Stimulated activated CD8-positive, alpha-beta memory T cell treated with anti-CD3 and anti-CD28 coated beads, Interleukin-15, amount 100 ng/mL, for 1 hour (primary cell): ENCODE data around the gene RTCA.
"Not testable (repeated sequence)": the region's sequence is repeated elsewhere in the genome, so short reads cannot be mapped to it uniquely, and the experiment has no call there.

ENCODE experiments used
- DNase-seq: peaks from one replicate; pipeline ENCODE4 v3.0.0-alpha.2; 2020; ENCODE audit warnings: low read depth

RTCA gene

DNA sequence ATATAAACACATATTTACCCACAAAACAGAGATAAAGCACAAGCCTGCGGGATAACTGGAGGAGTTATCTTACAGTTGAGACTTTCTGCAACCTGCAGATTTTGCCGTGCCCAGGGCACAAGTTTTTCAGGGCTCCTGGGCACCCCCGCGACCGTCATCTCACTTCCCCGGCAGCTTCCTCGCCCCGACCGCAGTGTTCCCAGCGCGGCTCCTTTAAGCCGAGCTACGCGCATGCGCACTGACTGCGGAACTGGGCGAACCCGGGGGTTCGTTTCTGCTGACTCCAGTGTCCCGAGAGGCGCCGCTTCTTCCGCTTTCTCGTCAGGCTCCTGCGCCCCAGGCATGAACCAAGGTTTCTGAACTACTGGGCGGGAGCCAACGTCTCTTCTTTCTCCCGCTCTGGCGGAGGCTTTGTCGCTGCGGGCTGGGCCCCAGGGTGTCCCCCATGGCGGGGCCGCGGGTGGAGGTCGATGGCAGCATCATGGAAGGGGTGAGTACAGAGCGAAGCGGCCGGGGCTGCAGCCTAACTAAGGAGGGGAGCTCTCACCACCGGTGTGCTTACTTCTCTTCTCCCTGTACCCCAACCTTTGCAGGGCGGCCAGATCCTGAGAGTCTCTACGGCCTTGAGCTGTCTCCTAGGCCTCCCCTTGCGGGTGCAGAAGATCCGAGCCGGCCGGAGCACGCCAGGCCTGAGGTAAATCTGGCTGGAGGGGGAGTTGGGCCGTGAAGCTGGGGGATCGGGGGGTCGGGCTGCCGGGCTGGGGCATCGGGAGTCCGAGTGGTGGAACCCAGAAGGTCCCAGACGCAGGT lies at the start of gene RTCA:
Gene RTCA, plus strand, starts transcription at position 286 of the 810 bp plus-strand sequence. Its CDS starts 160 bp downstream, at position 446.
- peak; percentile 87 for DNase-seq

DNA sequence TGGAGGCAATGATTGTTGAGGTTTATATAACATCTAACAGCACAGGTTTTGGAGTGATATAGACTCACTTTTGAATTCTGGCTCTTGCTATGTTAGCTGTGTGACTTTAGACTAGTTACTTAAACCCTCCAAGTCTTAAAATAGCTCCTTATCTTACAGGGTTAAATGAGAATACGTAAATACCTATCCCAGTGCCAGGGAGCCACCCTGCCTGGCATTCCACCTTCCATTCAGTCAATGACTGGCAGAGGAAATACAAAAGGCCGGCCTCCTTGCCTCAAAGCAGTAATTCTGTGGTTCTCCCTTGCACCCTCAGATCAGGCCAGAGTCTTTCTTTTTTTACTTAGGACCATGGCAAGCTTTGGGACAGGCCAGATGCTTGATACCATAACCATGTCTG lies 48.2 kb upstream of the RTCA start:
- no peak for DNase-seq

DNA sequence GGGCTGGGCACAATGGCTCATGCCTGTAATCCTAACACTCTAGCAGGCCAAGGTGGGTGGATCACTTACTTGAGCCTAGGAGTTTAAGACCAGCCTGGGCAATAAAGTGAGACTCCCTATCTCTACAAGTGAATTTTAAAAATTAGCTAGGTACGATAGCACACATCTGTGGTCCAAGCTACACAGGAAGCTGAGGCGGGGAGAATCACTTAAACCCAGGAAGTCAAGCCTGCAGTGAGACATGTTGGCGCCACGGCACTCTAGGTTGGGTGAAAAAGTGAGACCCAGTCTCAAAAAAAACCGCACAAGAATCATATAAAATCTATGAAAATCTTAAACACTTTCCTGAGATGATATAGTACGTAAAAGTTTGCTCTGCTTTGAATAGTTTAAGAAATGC lies 46.6 kb upstream of the RTCA start:
- no peak for DNase-seq

DNA sequence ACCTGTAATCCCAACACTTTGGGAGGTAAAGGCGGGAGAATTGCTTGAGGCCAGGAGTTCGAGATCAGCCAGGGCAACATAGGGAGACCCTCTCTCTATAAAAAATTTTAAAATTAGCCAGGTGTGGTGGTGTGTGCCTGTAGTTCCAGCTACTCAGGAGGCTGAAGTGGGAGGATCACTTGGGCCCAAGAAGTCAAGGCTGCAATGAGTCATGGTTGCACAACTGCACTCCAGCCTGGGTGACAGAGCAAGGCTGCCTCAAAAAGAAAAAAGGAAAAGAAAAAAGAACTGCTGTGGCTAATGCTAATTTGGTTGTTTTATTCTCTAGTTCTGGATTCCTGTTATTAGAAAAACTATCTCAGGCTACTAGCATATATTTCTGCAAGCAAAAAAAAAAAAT lies 46.1 kb upstream of the RTCA start:
- no peak for DNase-seq

DNA sequence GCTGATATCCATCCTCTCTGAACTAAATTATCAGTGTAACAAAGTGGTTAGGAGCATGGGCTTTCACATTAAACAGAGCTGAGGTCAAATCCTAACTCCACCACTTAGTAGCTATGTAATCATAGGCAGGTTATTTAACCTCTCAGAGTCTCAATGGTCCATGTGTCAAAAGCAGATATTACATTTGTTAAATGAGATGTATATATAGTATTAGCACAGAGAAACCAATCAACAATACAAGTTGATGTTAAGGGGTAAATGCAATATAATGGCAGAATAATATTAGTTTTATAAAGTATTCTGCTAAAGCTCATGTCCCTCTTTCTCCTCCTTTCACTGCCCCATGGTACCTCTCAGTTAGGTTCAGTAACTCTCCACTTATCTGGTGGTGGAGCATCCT lies 43.6 kb upstream of the RTCA start:
- DNase-seq, result no peak

DNA sequence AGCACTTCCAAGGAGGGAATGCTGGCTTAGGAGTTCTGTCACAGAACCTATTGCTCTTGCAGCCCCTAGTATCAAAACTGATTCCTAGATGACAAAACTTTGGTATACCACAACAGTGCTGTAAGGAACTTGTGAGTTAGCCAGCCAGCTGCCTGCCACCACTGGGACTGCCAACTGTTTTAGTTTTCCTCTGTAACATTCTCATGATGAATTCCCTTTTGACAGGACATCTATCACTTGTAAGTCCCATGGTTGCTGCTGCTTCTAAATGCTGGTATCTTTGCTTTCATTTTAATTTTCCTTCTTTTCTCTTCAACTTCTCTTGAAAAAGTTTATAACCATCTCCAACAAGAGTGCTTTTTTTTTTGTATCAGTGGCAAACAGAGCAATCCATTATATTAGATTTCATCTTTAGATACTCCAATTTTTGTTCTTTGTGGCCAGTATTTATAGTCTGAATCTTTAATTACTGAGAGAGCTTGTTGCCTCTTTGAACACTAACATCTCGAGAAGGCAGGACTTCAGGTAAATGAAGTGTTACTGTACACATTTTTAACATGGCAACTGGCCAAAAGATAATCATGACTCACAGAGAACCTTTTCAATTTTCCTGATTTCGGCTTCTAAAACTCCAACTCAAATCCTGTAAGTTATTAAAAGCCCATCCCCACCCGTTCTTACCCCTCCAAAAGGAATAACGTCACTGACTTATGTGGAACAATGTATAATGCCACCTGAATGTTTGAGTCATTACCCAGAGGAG lies 36.2 kb upstream of the RTCA start:
- no peak for DNase-seq

DNA sequence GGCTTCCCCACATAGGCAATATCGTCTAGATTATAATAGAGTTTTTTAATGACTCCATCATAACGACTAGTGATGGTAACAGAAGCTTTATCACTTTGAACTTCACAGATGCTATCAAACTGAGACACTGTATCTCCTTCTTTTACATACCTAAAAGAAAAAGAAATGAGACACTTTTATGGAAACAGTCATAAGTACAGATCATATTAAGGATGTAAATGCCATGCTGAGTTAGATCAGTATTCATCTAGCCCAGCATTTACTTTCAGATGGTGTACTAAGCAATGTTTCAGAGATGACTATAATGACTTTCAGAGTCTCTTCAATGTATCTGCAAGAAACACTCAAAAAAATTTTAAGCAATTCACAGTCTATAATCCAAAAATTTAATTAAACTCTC lies 35.3 kb upstream of the RTCA start:
- no peak for DNase-seq

DNA sequence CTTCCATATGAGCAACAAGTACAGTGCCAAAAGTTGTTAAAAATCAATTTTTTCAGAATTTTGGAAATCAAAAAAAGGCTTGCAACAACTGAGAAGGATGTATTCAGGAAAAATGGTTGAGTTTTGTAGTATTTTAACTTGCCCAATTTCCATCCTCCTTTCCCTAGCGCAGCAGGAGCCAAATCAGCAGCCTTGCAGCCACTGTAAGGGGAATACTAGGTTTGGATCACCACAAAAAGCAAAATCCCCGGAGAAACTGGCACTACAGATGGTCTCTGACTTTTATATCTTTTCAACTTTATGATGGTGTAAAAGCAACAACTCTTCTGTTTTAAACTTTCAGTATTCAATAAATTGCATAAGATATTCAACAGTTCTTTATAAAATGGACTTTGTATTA lies 34.3 kb upstream of the RTCA start:
- no peak for DNase-seq

DNA sequence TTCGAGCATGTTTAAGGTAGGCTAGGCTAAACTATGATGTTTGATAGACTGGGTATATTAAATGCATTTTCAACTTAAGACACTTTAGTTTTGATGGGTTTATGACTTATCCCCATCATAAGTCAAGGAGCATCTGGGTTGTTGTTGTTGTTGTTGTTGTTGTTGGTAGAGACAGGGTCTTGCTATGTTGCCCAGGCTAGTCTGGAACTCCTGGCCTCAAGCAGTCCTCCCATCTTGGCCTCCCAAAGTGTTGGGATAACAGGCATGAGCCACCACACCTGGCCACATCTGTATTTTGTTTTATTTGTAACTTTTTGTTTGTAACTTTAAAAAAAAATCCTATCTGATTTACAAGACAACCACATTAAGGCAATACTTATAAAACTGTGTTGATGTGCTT lies 33.9 kb upstream of the RTCA start:
- no peak for DNase-seq

DNA sequence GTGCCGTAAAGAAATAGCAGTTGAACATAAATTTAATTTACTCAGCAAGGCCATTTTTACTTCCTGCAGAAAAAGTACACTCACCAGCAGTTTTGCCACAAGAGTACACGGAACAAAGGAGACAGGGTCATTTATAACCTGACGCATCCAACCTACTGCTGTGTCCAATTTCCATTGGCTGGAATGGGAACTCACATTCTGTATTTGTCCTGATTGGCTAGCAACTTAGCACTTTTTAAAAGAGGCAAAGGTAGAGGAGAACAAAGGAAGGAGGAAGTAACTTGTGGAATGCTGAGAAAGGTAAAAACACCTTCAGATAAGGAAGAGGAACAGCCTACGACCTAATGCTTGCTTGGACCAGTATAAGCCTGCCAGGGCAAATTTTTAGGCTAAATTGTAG lies 32.5 kb upstream of the RTCA start:
- DNase-seq, result not testable (repeated sequence)

DNA sequence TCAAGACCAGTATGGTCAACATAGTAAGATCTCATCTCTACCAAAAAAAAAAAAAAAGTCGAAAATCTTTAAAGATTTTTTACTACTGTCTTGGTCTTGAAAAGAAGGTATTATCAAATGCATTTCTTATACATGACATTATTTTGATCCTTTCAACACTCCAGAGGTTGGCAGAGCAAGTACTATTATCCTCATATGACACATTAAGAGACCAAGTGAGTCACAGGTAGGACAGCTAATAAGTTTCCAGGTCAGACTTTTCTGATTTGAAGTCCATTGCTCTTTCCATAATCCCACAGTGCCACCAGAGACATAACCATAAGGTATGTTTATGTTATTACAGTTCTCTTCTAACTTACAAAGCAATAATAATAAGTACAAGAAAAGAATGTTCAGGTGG lies 31.6 kb upstream of the RTCA start:
- DNase-seq, result no peak

DNA sequence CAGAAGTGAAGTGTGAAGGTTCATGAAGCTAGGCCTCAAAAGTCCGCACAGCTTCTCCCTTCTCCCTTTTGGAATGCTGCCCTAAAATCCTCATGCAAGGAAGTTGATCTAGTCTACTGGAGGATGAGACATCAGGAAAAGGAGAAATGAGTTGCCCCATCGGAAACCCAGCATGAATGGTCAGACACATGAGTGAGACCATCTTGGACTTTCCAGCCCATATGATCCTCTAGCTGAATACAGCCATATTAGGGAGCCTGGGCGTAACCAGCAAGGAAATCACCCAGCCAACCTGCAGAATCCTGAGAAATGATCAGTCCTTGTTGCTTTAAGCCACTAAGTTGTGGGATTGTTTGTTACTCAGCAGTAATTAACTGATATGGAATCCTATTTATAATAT lies 28.9 kb upstream of the RTCA start:
- no peak for DNase-seq

DNA sequence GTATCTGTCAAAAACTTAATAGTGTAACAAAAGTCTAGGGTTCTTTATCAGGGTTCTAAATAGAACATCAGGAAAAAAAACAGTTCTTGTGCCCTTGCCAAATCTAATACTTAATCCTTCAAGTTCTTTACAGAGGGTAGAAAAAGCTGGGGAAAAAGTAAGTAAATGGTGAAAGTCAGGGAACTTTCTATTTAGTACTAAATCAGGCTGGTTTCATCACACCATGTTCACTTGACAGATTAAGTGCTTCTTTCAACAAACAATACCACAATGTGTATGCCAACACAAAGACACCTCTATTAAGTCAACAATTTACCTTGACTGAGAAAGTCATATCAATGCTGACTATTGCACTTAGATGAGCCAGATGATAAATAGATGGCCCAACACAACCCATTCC lies 26.1 kb upstream of the RTCA start:
- no peak for DNase-seq

DNA sequence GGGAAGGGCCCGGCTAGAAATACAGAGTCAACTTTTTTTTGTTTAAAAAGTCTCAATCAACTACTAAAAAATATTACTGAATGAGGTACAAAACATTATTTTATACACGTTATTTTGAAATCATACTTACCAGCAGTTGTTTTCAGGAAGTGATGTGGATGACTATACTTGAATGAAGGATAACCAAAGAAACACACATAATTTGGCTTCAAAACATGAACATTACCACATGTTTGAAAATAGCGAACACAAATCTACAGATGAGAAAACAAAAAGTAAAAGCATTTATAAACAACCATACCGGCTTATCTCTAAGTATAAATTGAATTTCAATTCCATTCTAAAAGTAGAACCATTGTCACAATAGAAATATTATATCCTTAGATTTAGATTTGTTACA lies 25.4 kb upstream of the RTCA start:
- no peak for DNase-seq

DNA sequence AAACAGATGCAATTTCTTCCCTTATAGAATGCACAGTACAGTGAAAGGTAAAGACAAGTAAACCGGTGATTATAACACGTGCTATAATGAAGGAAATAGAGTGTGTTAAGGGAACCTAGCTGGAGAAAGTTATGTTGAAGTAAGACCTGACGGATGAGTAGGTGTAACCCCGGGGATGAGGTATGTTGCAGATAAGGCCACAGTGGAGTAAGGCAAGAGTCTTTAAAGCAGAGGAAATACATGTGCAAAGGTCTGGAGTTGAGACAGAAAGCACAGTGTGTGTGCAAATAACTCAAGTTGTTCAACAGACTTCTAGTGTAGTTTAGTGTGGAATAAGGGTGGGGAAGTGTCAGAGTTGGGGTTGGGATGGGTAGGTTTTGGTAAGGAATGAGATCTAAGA lies 19.3 kb upstream of the RTCA start:
- no peak for DNase-seq

DNA sequence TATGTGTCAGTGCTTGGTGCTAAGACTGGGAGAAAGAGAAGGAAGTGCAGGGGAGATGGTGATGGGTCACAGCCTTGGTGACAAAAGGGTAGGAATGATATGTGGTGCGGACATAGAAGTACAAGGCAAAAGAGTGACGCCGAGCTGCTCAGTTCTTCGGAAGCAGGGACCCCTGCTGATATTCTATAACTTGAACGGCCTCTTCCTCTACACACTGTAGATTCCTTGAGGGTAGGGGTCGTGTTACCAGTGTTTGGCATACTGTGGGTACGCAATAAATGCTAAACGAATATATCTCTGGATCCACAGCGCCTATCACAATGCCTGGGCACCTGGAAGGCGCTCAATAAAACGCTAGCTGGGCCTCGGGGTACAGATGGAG lies 16.9 kb upstream of the RTCA start:
- DNase-seq, result no peak

DNA sequence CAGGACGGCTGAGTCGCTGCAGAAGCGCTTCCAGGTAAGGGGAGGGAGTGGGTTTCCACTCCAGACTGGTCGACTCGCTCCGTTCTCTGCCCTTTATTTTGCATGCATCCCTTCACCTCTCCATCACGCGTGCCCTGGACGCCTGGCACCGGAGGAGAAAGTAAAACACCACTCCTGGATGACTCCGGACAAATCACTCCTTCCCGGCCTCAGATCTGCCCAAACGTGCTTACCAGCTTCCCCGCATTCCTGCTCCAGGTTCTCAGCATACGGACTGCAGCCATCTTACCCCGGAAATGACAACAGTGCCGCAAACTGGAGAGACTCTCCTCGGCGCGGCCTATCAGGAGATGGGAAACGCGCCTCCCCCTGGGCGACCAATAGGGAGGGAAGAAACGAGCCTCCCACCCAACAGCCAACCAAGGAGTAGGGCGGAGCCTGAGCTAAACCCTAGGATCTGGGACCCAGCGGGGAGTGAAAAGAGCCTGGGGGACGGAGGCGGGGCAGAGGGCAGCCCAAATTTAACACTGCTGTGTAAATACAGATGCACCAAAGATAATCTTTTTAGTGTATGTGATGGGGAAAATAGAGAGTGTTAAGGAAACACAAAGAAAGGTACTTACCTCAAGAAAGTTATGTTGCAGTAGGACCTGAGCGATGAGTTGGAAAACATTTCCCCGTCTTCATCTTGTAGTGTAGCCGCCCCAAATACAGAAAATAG lies 16.3 kb upstream of the RTCA start, which contains the start of gene DBT:
Gene DBT, minus strand, starts transcription at position 298 of the 721 bp plus-strand sequence. Its CDS starts 14 bp downstream, at position 284.
- peak; percentile 80 for DNase-seq

DNA sequence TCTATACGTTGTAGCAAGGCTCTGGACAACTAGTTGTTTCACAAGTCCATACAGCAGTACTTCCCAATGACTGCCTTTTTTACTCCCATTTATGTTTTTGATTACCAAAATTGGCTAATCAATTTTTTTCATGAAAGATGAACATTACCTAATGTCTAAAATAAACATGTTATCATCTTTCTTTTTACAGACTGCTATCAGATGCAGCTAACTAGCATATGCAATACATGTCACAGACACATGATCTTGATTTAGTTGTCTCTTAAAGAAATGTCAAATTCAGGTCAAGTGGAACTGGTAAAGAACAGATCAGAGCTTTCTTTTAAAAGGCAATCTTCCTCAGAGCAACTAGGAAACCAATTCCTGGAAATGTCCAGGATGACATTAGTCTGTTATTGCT lies 15.8 kb upstream of the RTCA start:
- DNase-seq, result no peak

DNA sequence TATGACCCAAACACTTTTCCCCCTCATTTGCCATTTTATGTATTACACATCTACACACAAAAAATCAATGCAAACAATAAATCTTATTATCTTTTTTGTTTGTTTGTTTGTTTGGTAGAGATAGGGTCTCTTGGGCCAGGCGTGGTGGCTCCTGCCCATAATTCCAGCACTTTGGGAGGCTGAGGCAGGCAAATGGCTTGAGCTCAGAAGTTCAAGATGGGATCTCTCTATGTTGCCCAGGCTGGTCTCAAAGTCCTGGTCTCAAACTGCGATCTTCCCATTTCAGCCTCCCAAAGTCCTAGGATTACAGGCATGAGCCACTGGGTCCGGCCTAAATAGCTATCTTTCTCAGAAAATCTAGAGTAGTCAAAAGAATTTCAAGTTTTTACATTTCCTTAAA lies 15.2 kb upstream of the RTCA start:
- DNase-seq, result no peak

DNA sequence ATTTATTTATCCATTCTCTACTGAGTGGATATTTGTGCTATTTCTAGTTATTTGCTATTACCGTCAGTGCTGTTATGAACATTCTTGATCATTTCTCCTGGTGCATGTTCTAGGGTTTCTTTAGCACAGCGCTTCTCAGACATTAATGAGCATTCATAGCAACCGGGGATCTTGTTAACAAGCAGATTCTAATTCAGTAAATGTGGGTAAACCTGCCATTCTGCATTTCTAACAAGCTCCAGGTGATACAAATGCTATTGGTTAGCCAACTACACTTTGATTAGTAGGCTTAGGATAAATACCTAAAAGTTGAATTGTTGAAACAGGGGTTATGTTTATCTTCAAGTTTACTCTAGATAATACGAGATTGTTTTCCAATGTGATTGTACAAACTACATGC lies 13.1 kb upstream of the RTCA start:
- no peak for DNase-seq

DNA sequence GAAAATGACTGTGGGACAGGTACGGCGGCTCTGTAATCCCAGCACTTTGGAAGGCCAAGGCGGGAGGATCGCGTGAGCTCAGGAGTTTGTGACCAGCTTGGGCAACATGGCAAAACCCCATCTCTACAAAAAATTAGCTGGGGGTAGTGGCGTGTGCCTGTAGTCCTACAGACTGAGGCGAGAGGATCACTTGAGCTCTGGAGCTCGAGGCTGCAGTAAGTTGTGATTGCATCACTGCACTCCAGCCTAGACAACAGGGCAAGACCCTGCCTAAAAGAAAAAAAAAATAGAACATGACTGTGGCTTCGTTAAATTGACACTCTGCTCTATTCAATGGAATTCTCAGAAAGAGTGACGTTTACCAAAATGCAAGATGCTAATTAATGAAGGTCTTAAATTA lies 12.5 kb upstream of the RTCA start:
- no peak for DNase-seq

DNA sequence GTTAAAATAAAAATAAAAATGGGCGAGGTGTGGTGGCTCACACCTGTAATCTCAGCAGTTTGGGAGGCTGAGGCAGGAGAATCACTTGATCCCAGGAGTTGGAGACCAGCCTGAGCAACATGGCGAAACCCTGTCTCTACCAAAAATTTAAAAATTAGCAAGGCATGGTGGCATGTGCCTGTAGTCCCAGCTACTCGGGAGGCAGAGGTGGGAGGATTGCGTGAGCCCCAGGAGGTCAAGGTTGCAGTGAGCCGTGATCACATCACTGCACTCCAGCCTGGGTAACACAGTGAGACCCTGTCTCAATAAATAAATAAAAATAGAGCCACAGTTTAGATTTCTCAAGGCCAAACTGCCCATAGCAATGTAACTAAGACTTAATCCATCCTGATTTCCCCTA lies 9.7 kb upstream of the RTCA start:
- DNase-seq, result not testable (repeated sequence)

DNA sequence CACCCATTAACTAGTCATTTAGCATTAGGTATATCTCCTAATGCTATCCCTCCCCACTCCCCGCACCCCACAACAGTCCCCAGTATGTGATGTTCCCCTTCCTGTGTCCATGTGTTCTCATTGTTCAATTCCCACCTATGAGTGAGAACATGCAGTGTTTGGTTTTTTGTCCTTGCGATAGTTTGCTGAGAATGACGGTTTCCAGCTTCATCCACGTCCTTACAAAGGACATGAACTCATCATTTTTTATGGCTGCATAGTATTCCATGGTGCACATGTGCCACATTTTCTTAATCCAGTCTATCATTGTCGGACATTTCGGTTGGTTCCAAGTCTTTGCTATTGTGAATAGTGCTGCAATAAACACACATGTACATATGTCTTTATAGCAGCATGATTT lies 7.6 kb upstream of the RTCA start:
- DNase-seq, result not testable (repeated sequence)
